ENCODE measurements around the gene CCDC142. TPM values are rescaled to one million over a fixed set of nuclear protein-coding genes. Genes with fewer than 3 reads are reported as not detected.

Gene CCDC142
- total RNA-seq, 1 experiment from 2014 or later: 20.4 TPM

- Histone ChIP-seq H3K4me3 (ENCODE audit: low read depth, low read length, poor library complexity, severe bottlenecking) (peak overlapping the region; percentile 63), H3K36me3 (ENCODE audit: insufficient read depth, low read length, poor library complexity, severe bottlenecking) (peaks cover 14% of the 10 kb centered on the region), H3K4me1 (ENCODE audit: insufficient read depth, low read length, poor library complexity, severe bottlenecking) (peaks cover 15% of the 10 kb centered on the region), H3K27me3 (replicated peaks; ENCODE audit: insufficient read depth, low read depth, low read length, poor library complexity) (peaks cover 5% of the 10 kb centered on the region), H3K9me3 (ENCODE audit: low read depth, low read length, poor library complexity, severe bottlenecking) (no peaks in the 10 kb centered on the region), H3K27ac (ENCODE audit: low read depth, low read length, poor library complexity, severe bottlenecking) (peak overlapping the region; percentile 97)
- CTCF ChIA-PET: interaction anchor here (1.1 kb wide), 1 partner anchor 25 kb away, joined by 3 read pairs; the partner anchor contains the start of genes CCDC142 and TTC31
- intact Hi-C loops (cut with micrococcal nuclease; ENCODE audit: unreplicated experiment): loop anchor here (2.0 kb wide), 1 partner anchor 21 kb away; the partner anchor contains the start of genes AUP1 and HTRA2
- no TSS peak for BruUV-seq (replicated peaks)
- no peak for TF ChIP-seq EZH2 (IDR thresholded peaks at IDR 0.05; ENCODE audit: borderline replicate concordance, low read depth, low read length, poor library complexity, severe bottlenecking)
- TF ChIP-seq, protein P1, sequence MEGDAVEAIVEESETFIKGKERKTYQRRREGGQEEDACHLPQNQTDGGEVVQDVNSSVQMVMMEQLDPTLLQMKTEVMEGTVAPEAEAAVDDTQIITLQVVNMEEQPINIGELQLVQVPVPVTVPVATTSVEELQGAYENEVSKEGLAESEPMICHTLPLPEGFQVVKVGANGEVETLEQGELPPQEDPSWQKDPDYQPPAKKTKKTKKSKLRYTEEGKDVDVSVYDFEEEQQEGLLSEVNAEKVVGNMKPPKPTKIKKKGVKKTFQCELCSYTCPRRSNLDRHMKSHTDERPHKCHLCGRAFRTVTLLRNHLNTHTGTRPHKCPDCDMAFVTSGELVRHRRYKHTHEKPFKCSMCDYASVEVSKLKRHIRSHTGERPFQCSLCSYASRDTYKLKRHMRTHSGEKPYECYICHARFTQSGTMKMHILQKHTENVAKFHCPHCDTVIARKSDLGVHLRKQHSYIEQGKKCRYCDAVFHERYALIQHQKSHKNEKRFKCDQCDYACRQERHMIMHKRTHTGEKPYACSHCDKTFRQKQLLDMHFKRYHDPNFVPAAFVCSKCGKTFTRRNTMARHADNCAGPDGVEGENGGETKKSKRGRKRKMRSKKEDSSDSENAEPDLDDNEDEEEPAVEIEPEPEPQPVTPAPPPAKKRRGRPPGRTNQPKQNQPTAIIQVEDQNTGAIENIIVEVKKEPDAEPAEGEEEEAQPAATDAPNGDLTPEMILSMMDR (conservative IDR thresholded peaks at IDR 0.05; ENCODE audit: low read depth, low read length): no peak
- POLR2A ChIA-PET (ENCODE audit: low non-redundant PET): no interaction called here
- peak; percentile 89 for DNase-seq (ENCODE audit: low spot score)
These were observed 25.2 kb upstream of the CCDC142 start for GRCh38 chr2:74507926-74508520.

DNA sequence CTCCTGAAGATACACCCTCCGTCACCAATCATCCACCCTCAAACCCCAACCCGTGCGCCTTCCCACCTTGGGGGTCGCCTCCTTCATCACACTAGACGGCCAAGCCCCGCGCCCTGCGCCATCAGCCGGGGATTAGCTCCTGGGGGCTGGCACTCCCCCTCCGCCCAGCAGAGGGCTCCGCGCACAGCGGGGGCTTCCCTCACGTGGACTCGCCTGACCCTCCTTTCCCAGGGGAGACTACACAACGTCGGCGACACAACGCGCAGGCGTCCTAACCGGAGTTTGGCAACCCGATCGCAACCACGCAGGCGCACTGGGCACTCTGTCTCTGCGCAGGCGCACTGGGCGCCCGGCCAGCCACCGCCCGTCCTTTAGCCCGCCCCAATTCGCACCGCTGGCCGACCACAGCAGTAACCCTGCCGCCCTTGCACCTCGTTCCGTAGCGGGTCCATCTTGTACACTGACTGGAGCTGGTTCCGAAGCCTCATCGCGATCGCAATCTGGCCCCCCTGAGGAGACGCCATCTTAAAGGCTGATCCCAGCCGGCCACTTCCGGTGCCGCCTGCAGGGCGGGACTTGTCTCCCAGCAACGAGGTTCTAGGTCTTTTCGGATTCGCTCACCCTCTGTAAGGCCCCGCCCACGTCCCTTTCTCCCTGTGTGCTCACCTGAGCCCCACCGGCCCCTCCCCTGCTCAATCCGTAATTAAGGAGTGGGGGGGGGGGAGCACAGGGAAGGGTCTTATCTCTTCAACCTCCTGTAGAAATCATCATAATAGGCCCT is 24.5 kb upstream of the CCDC142 start, which contains the start of gene PCGF1:
TSS of gene PCGF1 (minus strand) at position 551 of the 781 bp plus-strand sequence. CDS start at position 524, 27 bp downstream.
- no TSS peak for BruUV-seq (replicated peaks)
- H3K27me3 ChIP-seq (replicated peaks; ENCODE audit: insufficient read depth, low read depth, low read length, poor library complexity): no peaks in the 10 kb centered on the region
- POLR2A ChIA-PET (ENCODE audit: low non-redundant PET): interaction anchor here (0.6 to 0.8 kb wide), 2 partner anchors 25 to 41 kb away, joined by 4 to 13 read pairs; partner anchors contain the start of genes CCDC142 and TTC31

More for the DNA sequence above, 24.5 kb upstream of the CCDC142 start, which contains the start of gene PCGF1:
- intact Hi-C loops (cut with micrococcal nuclease; ENCODE audit: unreplicated experiment): loop anchor here (2.0 kb wide), 1 partner anchor 21 kb away; the partner anchor contains the start of genes AUP1 and HTRA2
- H3K9me3 ChIP-seq (ENCODE audit: low read depth, low read length, poor library complexity, severe bottlenecking): no peaks in the 10 kb centered on the region
- TF ChIP-seq, protein P1 (conservative IDR thresholded peaks at IDR 0.05; ENCODE audit: low read depth, low read length): peak; percentile 72
- no peak for TF ChIP-seq EZH2 (IDR thresholded peaks at IDR 0.05; ENCODE audit: borderline replicate concordance, low read depth, low read length, poor library complexity, severe bottlenecking)
- CTCF ChIA-PET: interaction anchor here (0.6 to 1.1 kb wide), 2 partner anchors 24 to 25 kb away, joined by 3 read pairs; partner anchors contain the start of genes CCDC142 and TTC31
- H3K27ac ChIP-seq (ENCODE audit: low read depth, low read length, poor library complexity, severe bottlenecking): peak within 1 kb of the TSS; percentile 97
- H3K36me3 ChIP-seq (ENCODE audit: insufficient read depth, low read length, poor library complexity, severe bottlenecking): peaks cover 14% of the 10 kb centered on the region
- DNase-seq (ENCODE audit: low spot score): peak; percentile 99
- H3K4me3 ChIP-seq (ENCODE audit: low read depth, low read length, poor library complexity, severe bottlenecking): peak within 1 kb of the TSS; percentile 63
- H3K4me1 ChIP-seq (ENCODE audit: insufficient read depth, low read length, poor library complexity, severe bottlenecking): peaks cover 13% of the 10 kb centered on the region
